ENCODE data around the gene HHEX. TPM values are rescaled to one million over a fixed set of nuclear protein-coding genes. Genes with fewer than 3 reads are reported as not detected.
A peak's percentile ranks its signal among the peaks of the same experiment; 100 is the strongest.
"Not testable (repeated sequence)": the region's sequence is repeated elsewhere in the genome, so short reads cannot be mapped to it uniquely, and the experiment has no call there.

The HHEX gene
- 56.7 and 66.9 TPM in 2 replicates for total RNA-seq

DNA sequence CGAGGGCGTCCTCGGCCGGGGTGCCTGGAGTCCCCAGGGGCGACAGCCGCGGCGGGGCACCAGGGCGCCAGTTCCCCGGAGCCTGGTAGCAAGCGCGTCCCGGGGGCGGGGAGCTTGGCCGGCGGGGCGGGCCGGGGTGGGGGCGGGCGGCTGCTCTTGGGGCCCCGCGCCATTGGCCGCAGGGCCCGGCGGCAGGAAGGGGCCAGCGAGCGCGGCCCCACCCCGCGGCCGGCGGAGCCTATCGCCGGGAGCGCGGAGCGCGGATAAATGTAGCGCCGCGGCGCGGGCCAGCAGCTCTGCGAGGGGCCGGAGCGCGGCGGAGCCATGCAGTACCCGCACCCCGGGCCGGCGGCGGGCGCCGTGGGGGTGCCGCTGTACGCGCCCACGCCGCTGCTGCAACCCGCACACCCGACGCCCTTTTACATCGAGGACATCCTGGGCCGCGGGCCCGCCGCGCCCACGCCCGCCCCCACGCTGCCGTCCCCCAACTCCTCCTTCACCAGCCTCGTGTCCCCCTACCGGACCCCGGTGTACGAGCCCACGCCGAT lies at the start of gene HHEX:
Gene HHEX, plus strand, starts transcription at position 293 of the 548 bp plus-strand sequence. Its CDS starts 32 bp downstream, at position 325.
- peak; percentile 87 for DNase-seq

GRCh38 chr10:92640107-92640506 lies 49.6 kb upstream of the HHEX start:
- peak; percentile 86 for DNase-seq

- no peak for DNase-seq
These were observed 48.3 kb upstream of the HHEX start for GRCh38 chr10:92641492-92641891.

DNA sequence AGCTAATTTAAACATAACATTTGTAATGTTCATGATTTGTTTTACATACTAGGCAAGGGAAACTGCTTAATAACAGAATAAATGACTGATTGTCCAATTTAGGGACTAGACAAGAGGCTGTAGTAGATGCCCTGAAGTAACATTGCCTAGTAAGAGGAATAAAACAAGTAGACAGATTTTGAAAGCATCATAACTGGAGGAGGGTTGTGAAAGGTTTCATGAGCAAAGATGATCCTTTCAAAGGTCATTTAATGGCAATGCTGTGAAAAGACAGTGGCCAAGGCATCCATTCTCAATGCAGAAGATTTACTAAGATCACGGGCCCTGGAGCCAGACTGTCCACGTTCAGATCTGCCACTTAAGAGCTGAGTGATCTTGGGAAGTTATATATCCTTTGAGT lies 44.8 kb upstream of the HHEX start:
- DNase-seq: no peak

DNA sequence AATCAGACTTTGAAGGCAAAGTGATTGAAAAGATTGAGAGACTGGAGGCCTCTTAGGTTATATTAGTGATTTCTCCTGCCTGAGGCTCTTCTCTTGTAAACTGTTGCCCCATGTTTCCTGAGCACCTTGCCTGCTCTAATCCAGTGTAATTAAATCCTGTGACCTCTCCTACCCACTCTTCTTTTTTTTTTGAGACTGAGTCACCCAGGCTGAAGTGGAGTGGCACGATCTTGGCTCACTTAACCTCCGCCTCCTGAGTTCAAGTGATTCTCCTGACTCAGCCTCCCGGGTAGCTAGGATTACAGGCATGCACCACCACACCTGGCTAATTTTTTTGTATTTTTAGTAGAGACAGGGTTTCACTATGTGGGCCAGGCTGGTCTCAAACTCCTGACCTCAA lies 38.9 kb upstream of the HHEX start:
- DNase-seq: not testable (repeated sequence)

DNA sequence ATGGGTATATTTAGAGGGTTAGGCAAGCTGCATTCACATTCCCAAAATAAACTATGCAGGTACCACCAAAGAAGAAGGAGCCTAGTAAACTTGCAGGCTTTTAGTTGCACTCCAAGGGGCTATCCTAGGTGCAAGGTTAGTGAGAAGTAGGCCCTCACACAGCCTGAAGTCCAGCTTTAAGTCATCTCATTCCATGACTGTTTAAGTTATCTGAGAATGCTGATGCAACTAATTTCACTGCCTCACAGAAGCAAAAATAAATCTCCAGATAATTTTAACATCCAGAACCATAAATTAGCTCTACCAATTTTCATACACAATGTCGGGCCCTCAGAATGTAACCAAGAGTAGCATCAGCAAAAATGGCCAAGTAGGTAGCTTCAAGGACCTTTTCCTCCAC lies 34.3 kb upstream of the HHEX start:
- DNase-seq: no peak

GRCh38 chr10:92656266-92656961 lies 33.3 kb upstream of the HHEX start:
- DNase-seq: no peak

GRCh38 chr10:92657024-92657423 lies 32.7 kb upstream of the HHEX start:
- DNase-seq: no peak

DNA sequence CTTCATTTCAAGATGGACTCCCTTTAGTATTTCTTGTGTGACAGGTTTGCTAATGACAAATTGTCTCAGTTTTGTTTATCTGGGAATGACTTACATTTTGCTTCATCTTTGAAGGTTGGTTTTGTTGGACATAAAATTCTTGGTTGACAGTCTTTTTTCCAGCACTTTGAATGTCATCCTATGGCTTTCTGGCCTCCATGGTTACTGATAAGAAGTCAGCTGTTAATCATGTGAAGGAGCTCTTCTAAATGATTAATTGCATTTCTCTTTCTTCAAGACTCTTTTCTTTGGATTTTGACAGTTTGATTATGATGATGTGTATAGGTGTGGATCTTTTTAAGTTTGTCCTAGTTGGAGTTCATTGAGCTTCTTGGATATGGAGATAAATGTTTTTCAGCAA lies 26.9 kb upstream of the HHEX start:
- DNase-seq: peak; percentile 16

DNA sequence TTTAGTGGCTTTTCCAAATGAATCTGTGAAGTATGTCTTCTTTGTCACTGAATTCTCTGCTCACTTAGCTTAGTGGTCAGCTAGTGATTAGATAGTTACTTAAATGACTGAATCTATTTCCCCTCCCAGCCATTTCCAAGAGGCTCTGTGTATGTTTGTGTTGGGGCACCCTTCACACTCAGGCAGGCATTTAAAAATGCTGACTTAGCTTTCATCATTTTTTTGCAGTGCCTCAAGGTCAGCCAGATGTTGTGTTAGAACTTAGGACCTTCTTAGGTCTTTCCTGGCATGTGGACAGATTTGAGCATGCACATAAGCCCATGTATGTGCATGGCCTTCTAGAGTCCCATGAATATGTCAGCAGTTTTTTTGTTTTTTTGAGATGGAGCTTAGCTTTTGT lies 25.4 kb upstream of the HHEX start:
- no peak for DNase-seq

GRCh38 chr10:92667078-92667477 lies 22.7 kb upstream of the HHEX start:
- DNase-seq: no peak

- no peak for DNase-seq
These were observed 12.0 kb upstream of the HHEX start for GRCh38 chr10:92677708-92678107.

- no peak for DNase-seq
These were observed 11.5 kb upstream of the HHEX start for GRCh38 chr10:92678206-92678605.

DNA sequence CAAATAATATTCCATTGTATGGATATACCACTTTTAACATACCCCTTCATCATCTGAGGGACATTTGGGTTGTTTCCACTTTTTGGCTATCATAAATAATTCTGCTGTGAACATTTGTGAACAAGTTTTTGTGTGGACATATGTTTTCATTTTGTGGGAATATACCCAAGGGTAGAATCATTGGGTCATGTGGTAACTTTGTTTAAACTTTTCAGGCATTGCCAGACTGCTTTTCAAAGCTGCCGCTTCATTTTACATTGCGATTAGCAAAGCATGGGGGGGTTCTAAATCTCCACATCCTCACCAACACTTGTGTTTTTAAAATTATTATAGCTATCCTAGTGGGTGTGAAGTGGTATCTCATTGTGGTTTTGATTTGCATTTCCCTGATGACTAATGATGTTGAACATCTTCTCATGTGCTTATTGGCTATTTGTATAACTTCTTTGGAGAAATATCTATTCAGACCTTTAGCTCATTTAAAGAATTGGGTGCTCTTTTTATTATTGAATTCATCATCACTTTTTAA lies 8.4 kb upstream of the HHEX start:
- no peak for DNase-seq

DNA sequence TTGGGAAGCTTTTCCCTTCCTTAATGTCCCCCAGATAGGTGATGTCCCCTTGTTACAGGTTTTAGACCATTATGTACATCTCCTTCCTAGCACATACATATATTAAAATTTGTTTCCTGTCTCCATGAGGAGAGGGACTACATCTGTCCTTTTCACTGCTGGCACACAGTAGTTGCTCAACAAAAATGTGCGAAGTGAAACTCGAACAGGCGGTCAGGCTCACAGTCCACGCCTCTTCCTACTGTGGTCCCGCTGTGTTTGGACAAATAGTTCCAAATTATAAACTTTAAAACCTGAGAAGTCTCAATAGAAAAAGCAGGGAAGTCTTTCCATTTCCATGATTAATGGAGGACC lies 1.2 kb upstream of the HHEX start:
- DNase-seq: no peak

DNA sequence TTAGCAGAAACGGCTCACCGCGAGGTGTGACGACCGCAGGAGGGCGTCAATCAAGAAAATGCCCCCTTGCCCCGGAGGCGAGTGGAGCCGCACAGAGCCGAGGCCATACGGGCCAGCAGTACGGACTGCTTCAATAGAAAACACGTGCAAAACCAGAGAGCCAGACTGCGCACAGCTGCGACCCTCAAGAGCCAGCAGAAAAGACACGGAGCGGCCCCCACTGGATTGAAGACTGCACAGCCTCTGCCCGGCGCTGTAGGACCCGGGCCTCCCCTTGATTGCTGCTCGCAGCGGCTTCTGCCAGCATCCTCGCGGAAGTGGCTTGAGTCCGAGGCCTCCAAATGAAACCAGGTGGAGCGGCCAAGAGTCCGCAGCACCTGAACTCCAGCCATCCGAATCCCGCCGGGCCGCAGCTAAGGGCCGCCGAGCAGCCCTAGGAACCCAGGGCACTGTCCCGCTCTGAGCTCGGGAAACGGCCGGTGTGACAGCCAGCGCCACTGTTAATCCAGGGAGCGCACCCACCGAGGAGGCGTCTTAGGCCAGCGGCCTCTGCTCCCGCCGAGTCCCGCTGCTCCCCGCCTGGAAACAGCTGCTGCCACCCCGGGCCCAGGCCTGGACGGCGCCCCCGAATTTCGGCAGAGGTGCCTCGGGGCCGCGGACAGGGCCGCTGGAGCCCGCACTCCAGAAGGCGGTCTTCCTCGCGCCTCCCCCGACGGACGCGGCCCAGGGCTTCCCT lies 660 bp upstream of the HHEX start:
- peak; percentile 71 for DNase-seq

DNA sequence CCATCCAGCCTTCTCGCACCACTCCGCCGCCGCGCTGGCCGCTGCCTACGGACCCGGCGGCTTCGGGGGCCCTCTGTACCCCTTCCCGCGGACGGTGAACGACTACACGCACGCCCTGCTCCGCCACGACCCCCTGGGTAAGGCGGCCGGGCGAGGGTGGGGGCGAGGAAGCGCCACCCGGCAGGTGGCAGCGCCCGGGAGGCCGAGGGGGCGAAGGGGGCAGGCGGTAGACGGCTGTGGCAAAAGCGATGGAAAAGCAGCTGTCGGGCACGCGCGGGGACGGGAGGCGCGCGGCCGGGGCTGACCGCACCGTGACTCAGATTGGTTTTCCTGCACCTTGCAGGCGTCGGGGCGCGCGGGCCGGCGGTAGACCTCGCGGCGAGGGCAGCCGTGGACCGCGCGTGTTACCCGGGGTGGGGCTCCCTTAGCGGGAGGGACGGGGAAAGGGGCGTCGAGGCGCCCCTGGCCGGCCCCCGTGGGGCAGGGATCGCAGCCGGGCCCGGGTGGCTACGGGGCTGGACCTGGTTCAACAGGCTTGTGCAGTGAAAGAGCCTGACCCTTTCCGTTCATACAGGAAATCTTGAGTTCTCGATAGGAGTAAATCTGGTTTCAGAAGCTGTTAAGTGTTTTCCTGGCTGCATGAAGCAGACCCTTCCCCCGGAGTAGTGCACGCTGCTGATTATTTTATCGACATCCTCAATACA lies 608 bp downstream of the HHEX start:
- peak; percentile 99 for DNase-seq

- no peak for DNase-seq
These were observed 1.3 kb downstream of the HHEX start for GRCh38 chr10:92690915-92691590.

DNA sequence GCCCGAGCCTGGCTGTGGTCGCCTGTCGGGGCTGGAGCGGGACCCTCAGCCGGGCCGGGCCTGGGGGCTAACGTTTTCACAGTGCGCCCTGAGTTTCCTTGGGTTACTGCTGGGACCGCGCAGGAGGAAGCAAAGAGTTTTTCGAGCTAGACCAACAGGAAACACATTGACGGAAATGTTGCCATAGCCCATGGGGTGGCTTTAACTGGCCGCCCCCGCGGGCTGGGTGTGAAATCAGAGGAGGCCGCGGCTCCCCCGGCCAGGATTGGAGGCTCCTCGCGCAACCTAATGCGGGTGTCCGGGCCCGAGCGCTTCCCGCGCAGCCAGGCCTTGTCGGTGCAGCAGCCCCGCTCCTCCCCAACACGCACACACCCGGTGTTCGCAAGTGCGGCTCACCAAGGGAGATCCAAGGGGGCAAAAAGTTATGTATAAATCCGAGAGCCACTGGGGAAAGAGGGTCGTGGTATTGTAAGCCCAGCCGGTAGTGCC lies 1.9 kb downstream of the HHEX start:
- DNase-seq: peak; percentile 88

GRCh38 chr10:92692080-92692671 lies 2.4 kb downstream of the HHEX start:
- DNase-seq: peak; percentile 35

GRCh38 chr10:92692697-92693533 lies 3.2 kb downstream of the HHEX start:
- no peak for DNase-seq
